K562 (cell line): ENCODE data around the gene CISD3. TPM values are rescaled to one million over a fixed set of nuclear protein-coding genes. Genes with fewer than 3 reads are reported as not detected.
A peak's percentile ranks its signal among the peaks of the same experiment; 100 is the strongest.

ENCODE experiments used
- ATAC-seq: fragments of 200-7000 bp; cut with Tn5 transposase; 3 replicates; pipeline ENCODE4 v1.9.1; 2020; ENCODE audit warnings: moderate library complexity
- BruUV-seq: library from RNA; stranded (reverse); fragments of 400-500 nt; replicated peaks from 2 replicates; lab custom pipeline; 2021; lab: Mats Ljungman, UMichigan
- CTCF ChIA-PET: fragments of 300-600 bp; formaldehyde crosslinking; extraction: SDS; loops from one replicate; lab custom pipeline; 2021; ENCODE audit warnings: low intra/inter-chr PET ratio; lab: Yijun Ruan, JAX
- POLR2A ChIA-PET: fragments of 300-600, 350-650 bp; sonication (Branson Sonifier 250); formaldehyde crosslinking; extraction: SDS; loops from one replicate; lab custom pipeline; 2021; ENCODE audit warnings: antibody characterized with exemption, inconsistent platforms; lab: Yijun Ruan, JAX
- DNase-seq, 4 experiments: peaks; one replicate each; pipeline versions ENCODE4 v3.0.0 to v3.0.0-alpha.2; 2011 to 2018; ENCODE audit warnings: low spot score in 3 of 4, mixed read lengths in 3 of 4; ENCODE audit errors: extremely low read depth in 1 of 4
- FAIRE-seq: peaks from 2 replicates; lab custom pipeline; 2011; peaks lifted over from hg19 to GRCh38; lab: Jason Lieb, UNC
- H2AFZ ChIP-seq: 2 replicates; pipeline ENCODE4 v1.6.0; 2011; ENCODE audit warnings: low read depth, low read length, control low read depth, inconsistent platforms
- H3K27ac ChIP-seq: fragments of 200-600 bp; 3 replicates; pipeline ENCODE4 v1.8.0; 2011; ENCODE audit warnings: low read depth, mild to moderate bottlenecking, control low read depth, inconsistent platforms, low read length, moderate library complexity, mixed read lengths; ENCODE audit errors: extremely low read depth
- H3K27me3 ChIP-seq, 2 experiments: fragments of 300-600 bp in 1 of 2; 2 replicates in 1 of 2; 3 replicates in 1 of 2; pipeline versions ENCODE4 v1.6.0 to v1.8.0; 2011; ENCODE audit warnings: inconsistent platforms in 2 of 2, low read length in 2 of 2, mild to moderate bottlenecking in 1 of 2, mixed read lengths in 1 of 2, moderate library complexity in 1 of 2; ENCODE audit not compliant: control insufficient read depth in 2 of 2, insufficient read depth in 2 of 2
- H3K36me3 ChIP-seq: fragments of 300-600 bp; 3 replicates; pipeline ENCODE4 v1.8.0; 2011; ENCODE audit warnings: mild to moderate bottlenecking, low read length, inconsistent platforms; ENCODE audit not compliant: control insufficient read depth, insufficient read depth
- H3K4me1 ChIP-seq, 2 experiments: fragments of 200-600 bp in 1 of 2; replicated peaks in 1 of 2; 2 replicates in 1 of 2; 3 replicates in 1 of 2; pipeline versions ENCODE4 v1.5.1 to v1.8.0; 2011; ENCODE audit warnings: inconsistent platforms in 2 of 2, low read length in 2 of 2, mild to moderate bottlenecking in 1 of 2, mixed read lengths in 1 of 2, moderate library complexity in 1 of 2; ENCODE audit not compliant: control insufficient read depth in 2 of 2, insufficient read depth in 2 of 2
- H3K4me2 ChIP-seq: 2 replicates; pipeline ENCODE4 v1.6.1; 2011; ENCODE audit warnings: low read length, control low read depth, inconsistent platforms, mixed read lengths; ENCODE audit not compliant: insufficient read depth
- H3K4me3 ChIP-seq: fragments of 200-600 bp; sonication (generic), shearing (Covaris generic); 2 replicates; pipeline ENCODE4 v1.5.1; 2016; ENCODE audit warnings: control low read depth, inconsistent platforms
- H3K79me2 ChIP-seq: fragments of 200-600 bp; 3 replicates; pipeline ENCODE4 v1.8.0; 2011; ENCODE audit warnings: low read length, inconsistent platforms; ENCODE audit not compliant: control insufficient read depth, insufficient read depth
- H3K9ac ChIP-seq, 2 experiments: 2 replicates each; pipeline versions ENCODE4 v1.6.0 to v1.6.1; 2011; ENCODE audit warnings: low read depth in 2 of 2, low read length in 2 of 2, control low read depth in 1 of 2, inconsistent platforms in 1 of 2, mild to moderate bottlenecking in 1 of 2, mixed read lengths in 1 of 2; ENCODE audit not compliant: insufficient read depth in 1 of 2
- H3K9me1 ChIP-seq: one replicate; pipeline ENCODE4 v1.6.0; 2011; ENCODE audit warnings: inconsistent platforms, mild to moderate bottlenecking, low read length, moderate library complexity; ENCODE audit not compliant: control insufficient read depth, insufficient read depth
- H3K9me3 ChIP-seq: replicated peaks from 2 replicates; pipeline ENCODE4 v1.5.1; 2011; ENCODE audit warnings: low read depth, low read length, inconsistent platforms; ENCODE audit not compliant: control insufficient read depth, insufficient read depth
- H4K20me1 ChIP-seq: replicated peaks from 2 replicates; pipeline ENCODE4 v1.6.1; 2011; ENCODE audit warnings: low read length, inconsistent platforms, mixed read lengths; ENCODE audit not compliant: control insufficient read depth, insufficient read depth
- CREB3L1 ChIP-seq: fragments of 450-650 bp; IDR thresholded peaks from 2 replicates; pipeline ENCODE4 v1.6.1; 2014; ENCODE audit warnings: low read depth, mild to moderate bottlenecking, moderate library complexity, borderline replicate concordance
- IRF9 ChIP-seq: fragments of 450-650 bp; IDR thresholded peaks from 2 replicates; pipeline ENCODE4 v1.6.1; 2016; ENCODE audit warnings: missing biosample characterization, missing genetic modification characterization
- MIER1 ChIP-seq: fragments of 450-650 bp; IDR thresholded peaks from 2 replicates; pipeline ENCODE4 v1.6.1; 2016; ENCODE audit warnings: antibody characterized with exemption, mild to moderate bottlenecking, low read depth
- NCOA1 ChIP-seq: fragments of 450-650 bp; IDR thresholded peaks from 2 replicates; pipeline ENCODE4 v1.6.1; 2016; ENCODE audit warnings: low read depth
- RBBP5 ChIP-seq: fragments of 200-600 bp; sonication (generic); IDR thresholded peaks from 2 replicates; pipeline ENCODE4 v1.6.1; 2012; ENCODE audit warnings: borderline replicate concordance, mild to moderate bottlenecking, low read length, control low read depth, inconsistent platforms; ENCODE audit not compliant: insufficient read depth, poor library complexity, severe bottlenecking
- SAFB ChIP-seq: fragments of 200-400 bp; formaldehyde crosslinking; IDR thresholded peaks from 2 replicates; pipeline ENCODE4 v1.6.1; 2017; ENCODE audit warnings: low read depth, low read length, borderline replicate concordance
- SRSF1 ChIP-seq: fragments of 200-400 bp; formaldehyde crosslinking; IDR thresholded peaks from 2 replicates; pipeline ENCODE4 v1.6.1; 2017; ENCODE audit warnings: mild to moderate bottlenecking, low read depth, low read length, moderate library complexity
- ZBTB2 ChIP-seq: fragments of 450-650 bp; IDR thresholded peaks from 2 replicates; pipeline ENCODE4 v1.6.1; 2016; ENCODE audit warnings: antibody characterized with exemption
- ZNF668 ChIP-seq: fragments of 250-450 bp; sonication (Bioruptor Pico); IDR thresholded peaks from 2 replicates; pipeline ENCODE4 v1.8.0; 2022; ENCODE audit warnings: mild to moderate bottlenecking, inconsistent platforms
- WGBS: fragments of 100-300 bp; shearing (Covaris generic); methylation state at CpG from one replicate; pipeline ENCODE4 v1.1.6; 2016; ENCODE audit warnings: low coverage, mixed read lengths; ENCODE audit not compliant: insufficient coverage; ENCODE audit errors: missing lambda C conversion rate; 5-methylcytosine and 5-hydroxymethylcytosine counted together
- in situ Hi-C: fragments of 300-500 bp; cut with MboI; formaldehyde crosslinking; loops from 4 replicates; pipeline ENCODE4 v1.15.0; 2018; ENCODE audit warnings: inconsistent platforms, mixed read lengths
- intact Hi-C: fragments of 100-400 bp; cut with micrococcal nuclease; formaldehyde crosslinking; loops from 2 replicates; pipeline ENCODE4 v1.14.2; 2022
- polyA plus RNA-seq, 8 experiments: library from polyadenylated mRNA; depleted of rRNA in 4 of 8; stranded (reverse) in 5 of 8; unstranded in 3 of 8; fragments of >200 nt; fragmentation: Nextera tagmentation in 2 of 8; fragmentation: Illumina TruSeq in 1 of 8; extraction: Ambion mirVana in 2 of 8; extraction: Trizol in 1 of 8; gene quantifications; 2 replicates each; pipeline versions ENCODE4 v1.2.1 to v1.2.3, GENCODE V29; 2011 to 2014; ENCODE audit warnings: inconsistent platforms in 1 of 8, missing spikeins in 1 of 8
- total RNA-seq, 7 experiments: library from RNA; depleted of rRNA in 6 of 7; stranded (reverse); fragments of >200 nt in 6 of 7; fragmentation: Illumina TruSeq in 2 of 7; extraction: Trizol in 2 of 7; gene quantifications; 2 replicates each; pipeline versions ENCODE4 v1.2.1 to v1.2.3, GENCODE V29; 2011 to 2021; ENCODE audit warnings: low replicate concordance in 1 of 7
- TF ChIP-seq, protein P1 (sequence below): fragments of 250-450 bp; sonication (Bioruptor Pico); IDR thresholded peaks from 2 replicates; pipeline ENCODE4 v1.5.0; 2021
- TF ChIP-seq, protein P2 (sequence below): sonication (generic); formaldehyde crosslinking; IDR thresholded peaks from 2 replicates; pipeline ENCODE4 v1.8.1; 2023; ENCODE audit warnings: mild to moderate bottlenecking, missing genetic modification reagents

Gene CISD3
- total and polyA plus RNA-seq, 9 of the 15 experiments (the other 6 are each of a cell fraction or from before 2014, with no cell fraction given) = 5.0 to 60.7 (median 15.7) TPM

DNA sequence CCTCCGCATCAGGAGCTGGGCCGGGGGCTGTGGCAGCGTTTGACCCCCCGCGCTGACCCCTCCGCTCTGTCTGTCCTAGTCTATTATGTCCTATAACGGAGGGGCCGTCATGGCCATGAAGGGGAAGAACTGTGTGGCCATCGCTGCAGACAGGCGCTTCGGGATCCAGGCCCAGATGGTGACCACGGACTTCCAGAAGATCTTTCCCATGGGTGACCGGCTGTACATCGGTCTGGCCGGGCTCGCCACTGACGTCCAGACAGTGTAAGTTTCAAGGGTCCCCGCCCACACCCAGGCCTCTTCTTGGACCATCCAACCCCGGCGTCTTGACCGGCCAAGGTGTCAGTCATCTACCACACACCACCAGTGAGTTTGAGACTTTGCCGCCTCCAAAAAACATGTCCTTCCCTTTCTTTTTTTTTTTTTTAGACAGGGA, 22.9 kb downstream of the CISD3 start:
- TSS peak; percentile 82 for BruUV-seq
- Histone ChIP-seq H3K4me3 (peak overlapping the region; percentile 74), H3K27ac (peak overlapping the region; percentile 87), H3K27me3 (no peaks in the 10 kb centered on the region), H3K79me2 (peaks cover 62% of the 10 kb centered on the region), H3K9me1 (no peaks in the 10 kb centered on the region), H3K4me2 (peak overlapping the region; percentile 86), H3K36me3 (peaks cover 42% of the 10 kb centered on the region), H3K9ac (peak overlapping the region; percentile 90 to 95), H3K9me3 (no peaks in the 10 kb centered on the region), H4K20me1 (no peaks in the 10 kb centered on the region), H2AFZ (peak overlapping the region; percentile 69), H3K4me1 (peaks cover 7 to 37% of the 10 kb centered on the region in 2 experiments)
- DNase-seq (no peak), FAIRE-seq (no peak), ATAC-seq (no peak)
- POLR2A ChIA-PET = interaction anchor here (0.6 to 1.3 kb wide), 3 partner anchors 17 to 398 kb away, joined by 3 to 5 read pairs (median 4); partner anchors contain the start of gene PLXDC1
- intact Hi-C loops = loop anchor here (2.0 to 10.0 kb wide), 5 partner anchors 51 to 402 kb away; partner anchors contain the start of genes PLXDC1 and RPL23
- TF ChIP-seq, protein P1, sequence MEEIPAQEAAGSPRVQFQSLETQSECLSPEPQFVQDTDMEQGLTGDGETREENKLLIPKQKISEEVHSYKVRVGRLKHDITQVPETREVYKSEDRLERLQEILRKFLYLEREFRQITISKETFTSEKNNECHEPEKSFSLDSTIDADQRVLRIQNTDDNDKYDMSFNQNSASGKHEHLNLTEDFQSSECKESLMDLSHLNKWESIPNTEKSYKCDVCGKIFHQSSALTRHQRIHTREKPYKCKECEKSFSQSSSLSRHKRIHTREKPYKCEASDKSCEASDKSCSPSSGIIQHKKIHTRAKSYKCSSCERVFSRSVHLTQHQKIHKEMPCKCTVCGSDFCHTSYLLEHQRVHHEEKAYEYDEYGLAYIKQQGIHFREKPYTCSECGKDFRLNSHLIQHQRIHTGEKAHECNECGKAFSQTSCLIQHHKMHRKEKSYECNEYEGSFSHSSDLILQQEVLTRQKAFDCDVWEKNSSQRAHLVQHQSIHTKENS (CRISPR knock-in tag) = no peak
- TF ChIP-seq SAFB (no peak), ZBTB2 (no peak), IRF9 (tag) (no peak), SRSF1 (no peak), CREB3L1 (no peak), NCOA1 (no peak), RBBP5 (peak; percentile 43), ZNF668 (CRISPR knock-in tag) (no peak), MIER1 (0 out of 2 replicates have a peak, but pooled peaks have one; percentile 29)
- TF ChIP-seq, protein P2, sequence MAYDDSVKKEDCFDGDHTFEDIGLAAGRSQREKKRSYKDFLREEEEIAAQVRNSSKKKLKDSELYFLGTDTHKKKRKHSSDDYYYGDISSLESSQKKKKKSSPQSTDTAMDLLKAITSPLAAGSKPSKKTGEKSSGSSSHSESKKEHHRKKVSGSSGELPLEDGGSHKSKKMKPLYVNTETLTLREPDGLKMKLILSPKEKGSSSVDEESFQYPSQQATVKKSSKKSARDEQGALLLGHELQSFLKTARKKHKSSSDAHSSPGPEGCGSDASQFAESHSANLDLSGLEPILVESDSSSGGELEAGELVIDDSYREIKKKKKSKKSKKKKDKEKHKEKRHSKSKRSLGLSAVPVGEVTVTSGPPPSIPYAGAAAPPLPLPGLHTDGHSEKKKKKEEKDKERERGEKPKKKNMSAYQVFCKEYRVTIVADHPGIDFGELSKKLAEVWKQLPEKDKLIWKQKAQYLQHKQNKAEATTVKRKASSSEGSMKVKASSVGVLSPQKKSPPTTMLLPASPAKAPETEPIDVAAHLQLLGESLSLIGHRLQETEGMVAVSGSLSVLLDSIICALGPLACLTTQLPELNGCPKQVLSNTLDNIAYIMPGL (CRISPR knock-in tag) = 0 out of 2 replicates have a peak, but pooled peaks have one; percentile 66
- under 1% methylated on average over 21 of the region's 22 CpGs for WGBS
- CTCF ChIA-PET = no interaction called here
- in situ Hi-C loops = no loop called here
